GM12892 (cell line): ENCODE data around the gene PSMA6.

Experiments
- POLR2A ChIP-seq: IDR thresholded peaks from 2 replicates; pipeline ENCODE4 v1.6.1; 2011; ENCODE audit warnings: low read depth, low read length, control low read depth
- POLR2AphosphoS5 ChIP-seq: IDR thresholded peaks from 2 replicates; pipeline ENCODE4 v1.6.1; 2011; ENCODE audit warnings: low read depth, low read length, control low read depth
- TAF1 ChIP-seq: IDR thresholded peaks from 2 replicates; pipeline ENCODE4 v1.6.1; 2011; ENCODE audit warnings: low read depth, mild to moderate bottlenecking, control low read depth, low read length, borderline replicate concordance

- TF ChIP-seq POLR2A (no peak), TAF1 (no peak), POLR2AphosphoS5 (no peak)
Observed at GRCh38 chr14:35333797-35334743, 41.9 kb downstream of the PSMA6 start.
